Measurements from ENCODE around the gene RTRAF. TPM values are rescaled to one million over a fixed set of nuclear protein-coding genes. Genes with fewer than 3 reads are reported as not detected.

RTRAF gene
- total and polyA plus RNA-seq, 9 of the 15 experiments (the other 6 are each of a cell fraction or from before 2014, with no cell fraction given), result 126 to 204 (median 155) TPM

GRCh38 chr14:52011523-52011922, 22.2 kb downstream of the RTRAF start:
- Histone ChIP-seq H3K9ac (ENCODE audit: insufficient read depth in 1 of 2, low read depth in 2 of 2, low read length in 2 of 2) (no peak overlapping the region), H2AFZ (ENCODE audit: low read depth, low read length) (no peak overlapping the region), H4K20me1 (replicated peaks; ENCODE audit: control insufficient read depth, insufficient read depth, low read length) (no peaks in the 10 kb centered on the region), H3K27me3 (ENCODE audit: control insufficient read depth in 2 of 2, insufficient read depth in 2 of 2, low read length in 2 of 2) (no peaks in the 10 kb centered on the region), H3K4me1 (replicated peaks in 1 of 2; ENCODE audit: control insufficient read depth in 2 of 2, insufficient read depth in 2 of 2, low read length in 2 of 2) (no peaks in the 10 kb centered on the region; a peak in 1 of 5 replicates), H3K79me2 (ENCODE audit: control insufficient read depth, insufficient read depth, low read length) (no peaks in the 10 kb centered on the region), H3K4me3 (no peak overlapping the region), H3K4me2 (ENCODE audit: insufficient read depth, low read length) (no peak overlapping the region), H3K9me1 (ENCODE audit: control insufficient read depth, insufficient read depth, low read length) (no peaks in the 10 kb centered on the region), H3K27ac (ENCODE audit: extremely low read depth, low read depth, low read length) (no peak overlapping the region), H3K36me3 (ENCODE audit: control insufficient read depth, insufficient read depth, low read length) (peaks cover 49% of the 10 kb centered on the region), H3K9me3 (replicated peaks; ENCODE audit: control insufficient read depth, insufficient read depth, low read depth, low read length) (no peaks in the 10 kb centered on the region)
- FAIRE-seq, result no peak
- DNase-seq (ENCODE audit: extremely low read depth in 1 of 4, low spot score in 3 of 4), result no peak
- no peak for ATAC-seq
- in situ Hi-C loops (cut with MboI), result no loop called here
- BruUV-seq (replicated peaks), result no TSS peak
- POLR2A ChIA-PET, result interaction anchor here (0.8 kb wide), 1 partner anchor 36 kb away, joined by 3 read pairs; no protein-coding TSS in a partner anchor
- CTCF ChIA-PET (ENCODE audit: low intra/inter-chr PET ratio), result no interaction called here
- intact Hi-C loops (cut with micrococcal nuclease), result no loop called here
- 94% methylated on average over 9 of the region's 9 CpGs for WGBS (ENCODE audit: insufficient coverage, low coverage, missing lambda C conversion rate)
- TF ChIP-seq NCOA6 (IDR thresholded peaks at IDR 0.05), result no peak
- no peak for TF ChIP-seq MAZ (CRISPR knock-in tag; conservative IDR thresholded peaks at IDR 0.05 in 1 of 2, IDR thresholded peaks at IDR 0.05 in 1 of 2)
- no peak for TF ChIP-seq SREBF1 (IDR thresholded peaks at IDR 0.05; ENCODE audit: borderline replicate concordance, low read depth, low read length)
- no peak for TF ChIP-seq ZNF717 (CRISPR knock-in tag; IDR thresholded peaks at IDR 0.05)
- no peak for TF ChIP-seq ZNF133 (CRISPR knock-in tag; IDR thresholded peaks at IDR 0.05)
- TF ChIP-seq POLR2AphosphoS2 (IDR thresholded peaks at IDR 0.05; ENCODE audit: low read length), result no peak
- no peak for TF ChIP-seq ELF4 (CRISPR knock-in tag; IDR thresholded peaks at IDR 0.05)
- no peak for TF ChIP-seq ZC3H4 (CRISPR knock-in tag; IDR thresholded peaks at IDR 0.05; ENCODE audit: borderline replicate concordance)
- TF ChIP-seq MBD2 (IDR thresholded peaks at IDR 0.05; ENCODE audit: borderline replicate concordance, low read depth), result no peak
- TF ChIP-seq GTF3C2 (IDR thresholded peaks at IDR 0.05; ENCODE audit: borderline replicate concordance, extremely low read depth, insufficient read length), result no peak
- TF ChIP-seq PKNOX1 (IDR thresholded peaks at IDR 0.05), result no peak
- TF ChIP-seq FOXP4 (CRISPR knock-in tag; IDR thresholded peaks at IDR 0.05; ENCODE audit: borderline replicate concordance), result no peak
- TF ChIP-seq KLF13 (tag; IDR thresholded peaks at IDR 0.05; ENCODE audit: borderline replicate concordance, low read depth), result no peak
- TF ChIP-seq POLR3G (IDR thresholded peaks at IDR 0.05; ENCODE audit: extremely low read depth, insufficient read length, insufficient replicate concordance), result no peak
- no peak for TF ChIP-seq ZNF174 (CRISPR knock-in tag; IDR thresholded peaks at IDR 0.05)

Data from K562 (cell line).